IPS-18c (cell line): Measurements from ENCODE around the gene SSTR5.

Experiments
- H3K4me3 ChIP-seq: 2 replicates; pipeline ENCODE4 v1.7.0; 2013; ENCODE audit warnings: low read depth, mild to moderate bottlenecking, low read length, moderate library complexity; ENCODE audit not compliant: insufficient read depth
- H3K9me3 ChIP-seq: one replicate; pipeline ENCODE4 v1.6.1; 2013; ENCODE audit warnings: mild to moderate bottlenecking, low read length, moderate library complexity; ENCODE audit not compliant: control insufficient read depth, insufficient read depth

The SSTR5 gene

GRCh38 chr16:1119766-1120576 is 47.4 kb downstream of the SSTR5 start:
- Histone ChIP-seq H3K9me3 (peaks cover 5% of the 10 kb centered on the region), H3K4me3 (no peak overlapping the region)

- H3K4me3 ChIP-seq, result no peak overlapping the region
- H3K9me3 ChIP-seq, result peaks cover 3% of the 10 kb centered on the region
Measured at GRCh38 chr16:1120577-1120941, 48.0 kb downstream of the SSTR5 start.

DNA sequence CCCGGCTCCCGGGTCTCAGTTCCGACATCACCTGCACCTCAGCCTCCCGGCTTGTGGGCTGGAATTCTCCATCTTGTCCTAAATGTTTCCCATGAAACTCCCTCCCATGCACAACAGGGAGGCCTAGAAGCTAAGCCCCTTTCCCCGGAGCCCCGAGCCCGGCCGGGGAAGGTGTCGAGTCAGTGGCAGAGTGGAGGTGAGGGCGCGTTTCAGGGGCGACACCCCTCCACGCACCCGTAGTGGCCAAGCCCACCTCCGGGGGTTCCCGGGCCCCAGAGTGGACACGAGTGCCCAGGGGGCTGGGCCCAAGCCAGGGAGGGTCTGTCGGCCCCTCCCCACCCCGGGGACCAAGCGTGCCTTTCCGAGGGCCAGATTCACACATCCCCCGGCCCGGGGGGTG is 48.5 kb downstream of the SSTR5 start:
- Histone ChIP-seq H3K9me3 (peaks cover 3% of the 10 kb centered on the region), H3K4me3 (no peak overlapping the region)

GRCh38 chr16:1121601-1122397 is 49.3 kb downstream of the SSTR5 start:
- Histone ChIP-seq H3K9me3 (peaks cover 3% of the 10 kb centered on the region), H3K4me3 (no peak overlapping the region)

DNA sequence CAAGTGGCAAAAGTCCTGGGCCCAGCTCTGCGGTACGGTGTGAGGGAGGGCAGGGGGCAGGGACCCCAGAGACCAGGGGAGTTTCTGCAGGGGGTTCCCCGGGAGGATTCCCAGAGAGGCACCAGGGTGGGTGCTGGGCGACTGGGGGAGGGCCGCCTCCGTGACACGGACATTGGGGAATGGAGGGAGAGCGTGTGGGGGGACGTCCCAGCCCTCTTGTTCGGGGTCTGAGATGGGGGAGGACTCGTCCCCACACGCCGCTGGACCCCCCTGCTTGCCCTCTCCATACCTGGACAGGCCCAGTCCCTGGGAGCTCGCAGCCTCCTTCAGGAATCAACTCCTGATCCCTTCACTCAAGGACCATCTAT is 49.8 kb downstream of the SSTR5 start:
- Histone ChIP-seq H3K9me3 (peaks cover 3% of the 10 kb centered on the region), H3K4me3 (no peak overlapping the region)

DNA sequence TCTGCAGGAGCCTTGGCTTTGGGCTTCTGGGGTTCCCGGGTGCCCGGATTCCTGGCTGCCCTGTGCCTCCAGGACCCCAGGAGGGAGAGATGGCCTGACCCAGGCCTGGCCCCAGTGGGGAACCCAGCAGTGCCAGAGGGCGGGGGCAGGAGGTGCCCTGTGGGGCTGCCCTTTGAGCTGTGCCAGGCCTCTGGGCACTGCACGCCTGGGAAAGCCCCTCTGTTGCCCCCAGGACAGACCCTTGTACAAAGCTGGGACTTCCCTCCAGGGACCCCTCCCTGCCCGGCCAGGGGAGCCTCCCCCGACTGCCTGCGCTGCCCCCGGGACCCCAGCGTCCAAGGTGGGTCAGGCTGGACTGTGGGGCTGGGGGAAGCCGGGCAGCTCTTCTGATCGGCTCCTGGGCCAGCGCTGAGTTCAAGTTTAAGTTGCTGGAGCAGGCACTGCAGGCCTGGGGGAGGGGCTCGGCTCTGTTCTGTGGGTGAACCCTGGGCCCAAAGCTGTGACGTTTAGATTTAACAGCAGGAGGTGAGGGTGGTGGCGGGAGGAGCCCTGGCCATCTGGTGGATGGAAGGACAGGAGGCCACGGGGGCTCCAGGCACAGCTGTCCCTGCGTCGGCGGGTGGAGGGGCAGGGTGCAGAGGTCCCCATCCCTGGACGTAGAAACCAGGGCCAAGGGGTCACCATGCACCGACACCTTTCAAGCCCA is 51.1 kb downstream of the SSTR5 start:
- H3K9me3 ChIP-seq, result peaks cover 3% of the 10 kb centered on the region
- H3K4me3 ChIP-seq, result no peak overlapping the region

DNA sequence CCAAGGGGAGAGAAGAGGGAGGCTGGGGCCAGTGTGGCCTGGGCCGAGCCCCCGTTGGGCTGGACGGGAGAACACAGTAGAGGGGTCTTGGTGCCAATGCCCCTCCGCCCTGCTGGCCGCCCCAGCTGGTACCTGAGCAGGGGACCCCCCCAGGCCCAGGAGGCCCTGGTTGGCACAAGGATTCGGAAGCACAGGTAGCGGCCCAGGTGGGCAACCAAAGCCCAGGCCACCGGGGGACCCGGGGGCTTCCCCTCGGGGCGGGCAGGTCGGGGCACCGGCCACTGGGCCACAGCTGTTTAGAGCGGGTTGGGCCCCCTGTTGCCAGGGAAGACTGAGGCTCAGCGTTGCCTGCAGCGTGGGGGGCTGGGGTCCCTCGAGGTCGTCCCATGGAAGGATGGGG is 51.7 kb downstream of the SSTR5 start:
- peaks cover 3% of the 10 kb centered on the region for H3K9me3 ChIP-seq
- H3K4me3 ChIP-seq, result no peak overlapping the region

DNA sequence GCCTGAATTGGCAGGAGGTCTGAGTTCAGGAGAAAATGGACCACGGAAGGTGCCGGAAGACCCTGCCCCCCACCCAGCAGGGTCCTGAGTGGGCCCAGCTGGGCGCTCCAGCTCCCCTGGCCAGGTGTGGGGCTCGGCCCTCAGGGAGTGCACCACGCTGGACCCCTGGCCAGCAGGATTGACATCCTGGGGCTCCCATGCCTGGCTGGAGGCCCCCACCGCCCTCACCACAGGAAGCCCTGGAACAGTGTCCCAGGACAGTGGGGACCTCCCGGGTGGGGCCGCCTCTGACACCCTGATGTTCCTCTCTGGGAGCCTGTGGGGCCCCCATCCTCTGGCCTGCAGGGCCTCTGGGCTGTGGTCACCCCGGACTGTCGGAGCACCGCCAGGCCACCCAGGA is 52.2 kb downstream of the SSTR5 start:
- H3K4me3 ChIP-seq, result no peak overlapping the region
- peaks cover 3% of the 10 kb centered on the region for H3K9me3 ChIP-seq

DNA sequence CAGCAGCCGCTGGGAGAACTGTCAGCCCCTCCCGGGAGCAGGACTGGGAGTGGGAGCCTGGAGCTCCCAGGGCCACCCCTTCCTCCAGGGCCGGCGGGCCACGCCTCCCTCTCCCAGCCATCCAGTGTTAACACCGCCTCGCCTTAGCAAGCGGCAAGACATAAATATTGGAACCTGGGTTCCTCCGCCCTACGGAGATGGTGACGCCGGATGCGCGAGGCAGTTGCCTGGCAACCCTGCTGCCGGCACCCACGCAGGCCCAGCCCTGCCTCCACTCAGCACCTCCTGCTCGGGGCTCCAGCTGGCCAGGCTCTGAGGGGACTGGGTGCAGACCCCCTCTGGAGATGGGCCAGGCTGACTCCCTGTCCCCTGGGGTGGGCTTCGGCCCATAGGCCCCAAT is 52.9 kb downstream of the SSTR5 start:
- no peak overlapping the region for H3K4me3 ChIP-seq
- H3K9me3 ChIP-seq, result peaks cover 3% of the 10 kb centered on the region

GRCh38 chr16:1126044-1126443 is 53.5 kb downstream of the SSTR5 start:
- peaks cover 3% of the 10 kb centered on the region for H3K9me3 ChIP-seq
- no peak overlapping the region for H3K4me3 ChIP-seq

DNA sequence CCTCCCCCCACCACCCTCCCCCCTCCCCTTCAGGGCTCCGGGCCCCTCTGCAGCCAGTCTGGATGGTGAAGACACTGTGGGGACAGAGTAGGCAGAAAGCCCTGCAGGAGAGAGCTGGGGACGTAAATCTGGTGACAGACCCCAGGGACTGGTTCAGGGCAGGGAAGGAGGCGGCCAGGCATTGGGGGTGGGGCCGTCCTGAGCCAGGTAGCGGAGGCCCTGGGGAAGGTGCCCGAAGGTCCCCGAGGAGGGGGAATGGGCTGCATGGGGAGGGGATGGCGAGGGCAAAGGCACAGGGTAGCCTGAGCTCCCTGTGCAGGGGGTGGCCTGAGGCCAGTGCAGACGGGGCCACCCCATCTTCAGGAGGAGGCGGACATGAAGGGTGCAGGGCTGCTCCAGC is 54.0 kb downstream of the SSTR5 start:
- Histone ChIP-seq H3K9me3 (peaks cover 3% of the 10 kb centered on the region), H3K4me3 (no peak overlapping the region)

DNA sequence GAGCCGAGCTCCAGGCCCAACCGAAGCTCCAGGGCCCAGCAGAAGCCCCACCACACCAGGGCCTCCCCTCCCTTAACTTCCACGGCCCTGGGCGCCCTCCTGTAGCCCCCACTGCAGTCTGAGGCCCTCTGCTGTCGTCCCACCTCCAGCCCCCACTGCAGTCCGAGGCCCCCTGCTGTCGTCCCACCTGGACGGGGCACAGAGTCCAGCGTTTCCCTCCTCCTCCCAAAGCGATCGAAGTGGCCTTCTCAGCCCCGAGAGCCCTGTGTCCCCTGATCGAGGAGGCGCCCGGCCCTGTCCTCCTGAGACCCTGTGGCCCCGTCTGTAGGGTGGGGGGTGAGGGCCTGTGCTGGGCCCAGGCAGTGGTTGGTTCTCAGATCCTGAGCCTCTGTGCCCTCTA is 54.6 kb downstream of the SSTR5 start:
- no peak overlapping the region for H3K4me3 ChIP-seq
- H3K9me3 ChIP-seq, result peaks cover 3% of the 10 kb centered on the region

DNA sequence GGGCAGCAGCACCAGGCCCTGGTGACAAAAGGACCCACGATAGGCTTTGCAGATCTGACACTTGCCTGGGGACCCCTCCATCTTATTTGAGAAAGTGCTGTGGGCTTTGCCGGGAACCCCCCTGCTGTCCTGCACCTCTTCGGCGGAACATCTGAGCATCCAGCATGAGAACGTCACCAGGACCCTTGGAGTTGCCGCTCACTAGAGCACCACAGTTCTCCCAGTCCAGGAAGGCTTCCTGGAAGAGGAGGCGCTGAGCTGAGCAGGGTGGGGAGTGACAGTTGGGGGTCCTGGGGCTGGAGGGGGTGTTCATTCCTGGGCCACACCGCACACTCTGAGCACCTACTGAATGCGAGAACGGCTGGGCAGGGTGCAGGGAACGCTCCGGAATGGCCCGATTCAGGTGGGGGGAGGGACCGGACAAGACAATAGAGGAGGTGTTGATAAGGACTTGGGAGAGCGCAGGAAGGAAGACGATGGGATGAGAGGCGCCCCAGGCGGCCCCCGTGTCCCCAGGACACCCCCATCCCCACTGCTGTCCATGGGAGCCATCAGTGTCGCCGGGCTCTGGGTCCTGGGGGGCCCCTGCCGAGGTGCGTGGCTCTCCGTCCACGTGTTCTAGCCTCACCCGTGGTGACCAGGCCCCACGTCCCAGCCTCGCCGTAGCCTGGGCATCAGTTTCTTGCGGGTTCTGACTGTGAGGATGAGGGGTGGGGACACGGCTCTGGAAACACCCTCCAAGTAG is 55.6 kb downstream of the SSTR5 start:
- H3K4me3 ChIP-seq, result no peak overlapping the region
- H3K9me3 ChIP-seq, result no peaks in the 10 kb centered on the region

DNA sequence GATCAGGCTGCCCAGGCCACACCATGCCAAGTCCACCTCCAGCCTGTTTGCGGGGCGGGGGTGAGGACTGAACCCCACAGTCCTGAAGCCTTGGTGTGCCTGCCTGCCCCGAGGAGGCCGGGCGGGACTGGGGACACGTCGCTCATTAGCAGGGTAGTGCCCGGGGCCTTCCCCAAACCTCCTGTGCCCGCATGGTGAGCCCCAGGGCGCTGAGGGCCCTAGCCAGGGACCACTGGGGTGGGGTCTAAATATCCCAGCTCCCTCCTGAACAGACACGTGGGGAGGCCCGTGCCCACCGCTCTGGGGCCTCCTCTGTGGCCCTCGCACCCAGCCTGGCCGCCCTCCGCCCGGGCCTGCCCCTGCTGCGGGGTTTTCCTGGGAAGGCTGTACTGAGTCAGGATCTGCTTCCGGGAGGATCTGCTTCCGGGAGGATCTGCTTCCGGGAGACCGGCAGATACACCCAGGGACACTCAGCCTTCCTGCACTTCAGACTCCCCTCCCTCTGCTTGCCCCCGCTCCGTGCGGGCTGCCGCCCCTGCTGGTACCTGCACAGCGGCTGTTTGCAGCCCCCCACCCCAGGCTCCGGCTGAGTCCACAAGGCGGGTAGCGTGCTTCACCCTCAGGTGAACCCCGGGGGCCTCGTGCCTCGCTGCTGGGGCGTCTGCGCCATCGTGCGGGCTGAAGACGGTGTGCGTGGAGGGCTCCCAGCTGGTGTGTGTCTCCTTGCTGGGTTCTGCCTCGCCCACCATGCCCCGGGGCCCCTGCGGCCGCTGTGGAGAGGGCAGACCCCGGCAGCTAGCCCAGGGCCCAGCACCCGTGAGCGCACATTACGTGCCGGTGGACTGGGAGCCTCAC is 56.8 kb downstream of the SSTR5 start:
- no peaks in the 10 kb centered on the region for H3K9me3 ChIP-seq
- no peak overlapping the region for H3K4me3 ChIP-seq

DNA sequence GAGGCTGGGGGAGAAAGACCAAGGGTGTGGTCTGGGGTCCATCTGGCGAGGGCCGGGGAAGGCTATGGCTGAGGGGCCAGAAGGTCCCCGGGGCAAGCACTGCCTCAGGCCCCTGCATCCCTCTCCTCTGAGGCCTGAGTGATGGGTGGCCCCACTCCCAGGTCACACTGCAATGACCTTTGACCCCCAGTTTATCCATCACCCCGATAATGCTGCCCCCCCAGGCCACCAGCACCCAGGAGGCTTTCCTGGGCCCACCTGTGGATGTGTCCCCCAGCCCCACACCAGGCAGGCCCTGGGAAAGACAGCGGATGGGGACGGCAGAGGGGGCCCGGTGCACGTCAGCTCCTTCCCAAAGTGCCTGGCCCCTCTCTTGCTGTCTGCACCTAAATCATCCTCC is 57.8 kb downstream of the SSTR5 start:
- H3K9me3 ChIP-seq, result no peaks in the 10 kb centered on the region
- no peak overlapping the region for H3K4me3 ChIP-seq
